WERI-Rb-1 (cell line): ENCODE results near the gene CDCP2.
A peak's percentile ranks its signal among the peaks of the same experiment; 100 is the strongest.

Experiments
- DNase-seq: peaks from one replicate; pipeline ENCODE4 v3.0.0-alpha.2; 2020
- H3K27ac ChIP-seq: fragments of 250-450 bp; sonication (Bioruptor Pico); 2 replicates; pipeline ENCODE4 v1.5.1; 2020; ENCODE audit warnings: mild to moderate bottlenecking, moderate library complexity
- H3K27me3 ChIP-seq: fragments of 250-450 bp; sonication (Bioruptor Pico); 2 replicates; pipeline ENCODE4 v1.5.1; 2021; ENCODE audit warnings: mild to moderate bottlenecking, low read depth, moderate library complexity; ENCODE audit not compliant: insufficient read depth, severe bottlenecking
- H3K36me3 ChIP-seq: fragments of 250-450 bp; sonication (Bioruptor Pico); 2 replicates; pipeline ENCODE4 v1.5.1; 2020; ENCODE audit warnings: mild to moderate bottlenecking, moderate library complexity
- H3K4me3 ChIP-seq: 2 replicates; pipeline ENCODE4 v1.5.1; 2011; ENCODE audit warnings: low read depth, mild to moderate bottlenecking, control low read depth, low read length
- H3K9me3 ChIP-seq: fragments of 250-450 bp; sonication (Bioruptor Pico); 2 replicates; pipeline ENCODE4 v1.5.1; 2021; ENCODE audit warnings: mild to moderate bottlenecking, moderate library complexity; ENCODE audit not compliant: severe bottlenecking
- CTCF ChIP-seq: IDR thresholded peaks from 2 replicates; pipeline ENCODE4 v1.5.1; 2011; ENCODE audit warnings: low read depth, mild to moderate bottlenecking, control low read depth, inconsistent platforms, low read length

Gene CDCP2

DNA sequence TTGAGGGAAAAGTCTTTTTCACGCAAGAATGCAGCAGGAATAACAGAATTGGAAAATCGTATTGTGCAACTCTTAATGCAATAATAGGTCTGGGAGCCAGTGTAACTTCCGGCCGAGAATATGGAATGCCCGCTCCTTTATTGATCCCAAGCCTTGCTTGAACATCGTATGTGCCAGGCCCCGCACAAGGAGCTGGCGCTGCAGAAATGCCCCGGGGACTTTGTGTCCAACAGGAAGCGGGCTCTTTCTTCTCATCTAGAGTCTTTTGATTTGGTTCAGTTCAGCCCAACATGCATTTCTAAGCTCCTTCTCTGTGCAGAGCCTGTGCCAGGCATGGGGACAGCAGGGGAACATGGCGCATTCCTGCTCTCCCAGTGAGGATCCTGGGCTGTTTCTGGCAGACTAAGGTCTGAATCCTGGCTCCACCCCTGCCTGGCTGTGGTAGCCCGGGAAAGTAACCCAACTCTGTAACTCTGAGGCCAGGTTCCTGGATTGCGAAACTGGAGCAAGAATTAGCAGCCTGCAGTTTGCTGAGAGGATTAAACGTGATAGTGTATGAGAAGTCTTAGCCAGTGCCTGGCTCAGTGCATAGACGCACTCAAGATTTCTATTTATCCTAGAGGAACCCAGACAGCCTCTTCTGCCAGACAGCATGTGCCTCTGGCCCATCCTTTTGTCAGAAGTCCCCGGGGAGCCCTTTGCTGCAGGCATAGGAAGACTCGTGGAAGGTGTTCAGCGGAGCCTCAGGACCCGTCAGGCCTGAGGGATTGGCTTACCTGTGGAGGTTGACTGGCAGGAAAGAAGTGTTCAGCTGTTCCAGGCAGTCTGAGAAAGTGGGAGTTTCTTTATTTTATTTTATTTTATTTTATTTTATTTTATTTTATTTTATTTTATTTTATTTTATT lies 987 bp upstream of the CDCP2 start:
- peak; percentile 59 for DNase-seq
- H3K4me3 ChIP-seq = no peak overlapping the region
- H3K27ac ChIP-seq = no peak overlapping the region
- H3K9me3 ChIP-seq = no peaks in the 10 kb centered on the region
- TF ChIP-seq CTCF = no peak
- no peaks in the 10 kb centered on the region for H3K27me3 ChIP-seq
- H3K36me3 ChIP-seq = no peaks in the 10 kb centered on the region

GRCh38 chr1:54151013-54151412 lies 1.8 kb downstream of the CDCP2 start:
- Histone ChIP-seq H3K9me3 (no peaks in the 10 kb centered on the region), H3K27ac (no peak overlapping the region)
- no peak for TF ChIP-seq CTCF

DNA sequence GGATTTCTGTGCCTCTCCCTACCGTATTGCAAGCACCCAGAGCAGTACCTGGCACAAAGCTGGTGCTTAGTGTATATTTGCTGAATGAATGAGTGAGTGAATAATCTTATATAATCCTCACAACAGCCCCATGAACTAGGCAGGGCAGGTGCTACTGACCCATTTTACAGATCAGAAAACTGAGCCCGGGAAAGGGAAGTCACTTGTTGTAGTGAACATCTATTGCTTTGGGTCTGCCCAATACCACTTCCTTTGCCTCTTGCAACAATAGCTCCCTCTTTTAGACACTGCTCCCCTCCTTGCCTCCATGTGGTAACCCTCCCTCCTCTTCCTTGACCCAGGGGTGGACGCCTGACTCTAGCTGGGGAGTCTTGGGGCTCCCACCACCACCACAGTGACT lies 3.1 kb downstream of the CDCP2 start:
- Histone ChIP-seq H3K27ac (no peak overlapping the region), H3K9me3 (no peaks in the 10 kb centered on the region)
- no peak for TF ChIP-seq CTCF

More at GRCh38 chr1:54151013-54151412, 1.8 kb downstream of the CDCP2 start:
- no peak for DNase-seq
- Histone ChIP-seq H3K4me3 (no peak overlapping the region), H3K27me3 (no peaks in the 10 kb centered on the region), H3K36me3 (no peaks in the 10 kb centered on the region)

DNA sequence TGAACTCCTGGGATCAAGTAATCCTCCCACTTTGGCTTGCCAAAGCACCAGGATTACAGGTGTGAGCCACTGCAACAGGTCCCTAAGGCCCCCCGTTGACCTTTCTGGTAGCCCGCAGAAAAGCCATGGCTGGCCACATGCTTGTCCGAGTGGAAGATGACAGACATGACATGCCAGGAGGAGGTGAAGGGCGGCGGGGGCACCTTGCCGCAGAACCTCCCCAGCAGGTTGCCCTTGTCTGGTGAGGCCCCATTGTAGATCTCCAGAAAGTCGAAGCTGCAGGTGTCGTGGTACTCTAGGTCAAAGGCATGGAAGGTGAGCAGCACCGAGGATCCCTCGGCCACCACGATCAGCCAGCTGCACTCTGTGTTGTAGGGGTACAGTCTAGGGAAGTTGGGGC lies 8.4 kb downstream of the CDCP2 start:
- Histone ChIP-seq H3K4me3 (no peak overlapping the region), H3K9me3 (no peaks in the 10 kb centered on the region), H3K27me3 (no peaks in the 10 kb centered on the region), H3K27ac (no peak overlapping the region), H3K36me3 (no peaks in the 10 kb centered on the region)
- DNase-seq = no peak
- no peak for TF ChIP-seq CTCF

More for the DNA sequence above, 3.1 kb downstream of the CDCP2 start:
- no peaks in the 10 kb centered on the region for H3K36me3 ChIP-seq
- H3K4me3 ChIP-seq = no peak overlapping the region
- H3K27me3 ChIP-seq = no peaks in the 10 kb centered on the region
- no peak for DNase-seq

- H3K27me3 ChIP-seq = no peaks in the 10 kb centered on the region
- H3K36me3 ChIP-seq = no peaks in the 10 kb centered on the region
- TF ChIP-seq CTCF = no peak
- DNase-seq = no peak
- no peak overlapping the region for H3K27ac ChIP-seq
- no peaks in the 10 kb centered on the region for H3K9me3 ChIP-seq
- no peak overlapping the region for H3K4me3 ChIP-seq
Observed at GRCh38 chr1:54142146-54142900, 10.5 kb downstream of the CDCP2 start.
